Suppressor macrophage treated with lipopolysaccharide for 4 hours (primary cell): ENCODE measurements around the gene STK32B.
A peak's percentile ranks its signal among the peaks of the same experiment; 100 is the strongest.

Experiments
- DNase-seq: peaks from one replicate; pipeline ENCODE4 v3.0.0-alpha.2; 2020

Gene STK32B

DNA sequence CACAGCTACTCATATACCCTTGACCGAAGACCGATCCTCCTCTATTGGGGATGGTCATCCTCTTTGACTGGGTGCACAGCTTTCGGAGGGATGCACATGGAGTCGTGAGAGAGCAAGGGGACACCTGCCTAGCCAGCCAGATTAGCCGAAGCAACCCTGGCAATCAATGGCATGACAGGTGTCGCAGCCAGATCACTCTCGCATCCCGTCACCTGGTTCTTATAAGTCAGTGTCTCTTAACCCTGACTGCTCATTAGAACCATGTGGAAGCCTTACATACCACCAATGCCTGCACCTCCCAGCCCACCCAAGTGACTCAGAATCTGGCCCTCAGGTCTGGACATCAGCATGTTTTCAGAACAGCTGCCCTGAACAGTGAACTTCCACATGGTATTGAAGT is 407.4 kb downstream of the STK32B start:
- no peak for DNase-seq

DNA sequence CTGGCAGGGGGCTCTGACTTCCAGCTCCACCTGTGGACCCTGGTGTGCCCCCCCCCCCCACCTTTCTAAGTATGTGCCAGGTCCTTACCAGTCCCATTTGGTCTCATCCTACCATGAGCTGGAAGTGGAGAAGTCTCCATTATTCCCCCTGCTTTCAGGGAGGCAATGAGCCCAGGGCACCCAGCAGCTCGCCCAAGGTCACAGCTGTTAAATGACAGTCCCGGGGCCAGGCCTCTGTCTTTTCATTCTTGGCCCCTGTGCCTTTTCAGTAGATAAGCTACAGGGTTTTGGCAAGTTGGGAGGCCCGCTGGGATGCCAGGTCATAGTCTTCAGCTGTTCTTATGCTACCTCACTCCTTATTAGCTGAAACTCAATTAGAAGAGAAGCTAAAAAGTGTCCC is 408.0 kb downstream of the STK32B start:
- DNase-seq: no peak

DNA sequence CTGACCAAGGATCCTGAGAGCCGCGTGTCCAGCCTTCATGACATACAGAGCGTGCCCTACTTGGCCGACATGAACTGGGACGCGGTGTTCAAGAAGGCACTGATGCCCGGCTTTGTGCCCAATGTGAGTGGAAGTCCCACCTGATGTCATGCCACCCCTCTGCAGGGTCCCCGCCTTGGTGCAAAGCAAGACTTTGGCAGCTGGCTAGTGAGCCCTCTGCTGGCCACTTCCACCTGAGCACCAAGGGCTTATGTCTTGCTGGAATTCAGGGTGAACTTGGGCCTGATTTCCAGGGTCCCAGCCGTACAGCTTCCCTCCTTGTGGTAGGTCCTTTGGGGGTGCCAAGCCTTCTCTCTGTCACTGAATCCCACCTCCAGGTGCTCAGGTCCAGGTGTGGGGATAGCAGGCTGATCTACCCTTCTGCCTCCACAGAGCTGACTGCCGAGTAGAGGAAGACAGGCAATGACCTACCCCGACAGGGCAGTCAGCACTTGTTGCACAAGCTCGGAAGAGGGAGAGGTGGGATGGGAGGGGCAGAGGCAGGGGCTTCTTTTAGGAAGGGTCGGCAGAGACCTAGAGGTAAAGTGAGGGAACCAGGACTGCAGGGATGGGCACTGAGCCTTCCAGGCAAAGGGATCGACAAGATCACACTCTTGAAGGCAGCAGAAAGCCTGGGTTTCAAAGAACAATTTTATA is 409.0 kb downstream of the STK32B start:
- DNase-seq: peak; percentile 3

DNA sequence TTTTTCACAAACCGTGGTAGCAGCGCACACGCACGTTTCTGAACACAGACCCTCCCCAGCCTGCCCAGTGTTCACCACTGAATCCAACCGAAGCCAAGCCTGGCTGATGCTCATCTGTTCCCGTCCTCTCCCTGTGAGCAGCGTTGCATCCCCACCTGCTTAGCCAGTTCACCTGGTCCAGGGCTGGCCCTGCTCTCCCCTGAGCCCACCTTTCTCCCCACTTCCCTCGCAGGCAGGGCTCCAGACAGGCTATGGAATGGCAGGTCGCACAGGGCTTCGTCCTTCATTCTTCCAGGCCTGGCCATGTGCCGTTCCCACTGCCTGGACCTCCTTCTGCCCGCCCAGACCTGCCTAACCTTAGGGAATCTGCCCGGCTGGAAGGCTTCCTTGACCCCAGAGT is 410.2 kb downstream of the STK32B start:
- no peak for DNase-seq

DNA sequence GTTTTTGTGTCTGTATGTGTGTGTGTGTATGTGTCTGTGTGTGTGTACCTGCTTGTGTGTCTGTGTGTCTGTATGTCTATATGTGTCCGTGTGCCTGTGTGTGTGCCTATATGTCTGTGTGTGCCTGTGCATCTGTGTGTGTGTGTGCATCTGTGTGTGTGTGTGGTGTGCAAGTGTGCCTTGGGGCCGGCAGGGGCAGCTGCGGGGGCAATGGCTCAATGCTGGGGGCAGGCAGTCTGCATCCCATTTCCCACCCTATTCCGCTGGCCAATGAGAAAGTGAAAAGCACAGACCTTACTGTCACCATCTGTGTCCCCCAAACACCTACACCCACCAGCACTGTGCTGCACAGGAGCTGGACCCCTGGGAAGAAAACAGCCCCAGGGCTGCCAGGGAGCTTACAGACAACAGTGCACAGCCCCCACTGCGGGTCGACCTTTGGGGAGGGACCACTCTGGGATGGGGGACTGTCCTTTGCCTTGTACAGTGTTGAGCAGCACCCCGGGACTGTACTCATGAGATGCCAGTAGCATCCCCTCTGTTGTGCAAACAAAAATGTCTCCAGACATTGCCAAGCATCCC is 411.1 kb downstream of the STK32B start:
- DNase-seq: no peak

DNA sequence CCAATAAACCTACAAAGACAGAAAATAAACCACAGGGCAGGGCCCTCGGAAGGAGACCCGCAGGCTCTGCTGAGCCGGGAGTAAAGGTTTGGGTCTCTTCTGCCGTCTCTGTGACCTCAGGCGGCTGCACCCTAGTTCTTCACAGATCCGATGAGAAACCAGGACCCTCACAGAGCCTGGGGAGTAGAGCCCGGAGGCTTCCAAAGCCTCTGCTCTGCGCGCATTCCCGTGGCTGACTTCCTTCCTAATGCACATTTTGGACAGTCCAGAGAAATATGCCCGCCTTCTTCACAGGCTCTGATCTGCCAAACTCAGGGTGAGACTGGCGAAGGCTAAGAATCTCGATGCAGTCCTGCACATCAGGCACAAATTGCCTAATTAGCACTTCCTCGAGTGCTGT is 411.6 kb downstream of the STK32B start:
- no peak for DNase-seq

DNA sequence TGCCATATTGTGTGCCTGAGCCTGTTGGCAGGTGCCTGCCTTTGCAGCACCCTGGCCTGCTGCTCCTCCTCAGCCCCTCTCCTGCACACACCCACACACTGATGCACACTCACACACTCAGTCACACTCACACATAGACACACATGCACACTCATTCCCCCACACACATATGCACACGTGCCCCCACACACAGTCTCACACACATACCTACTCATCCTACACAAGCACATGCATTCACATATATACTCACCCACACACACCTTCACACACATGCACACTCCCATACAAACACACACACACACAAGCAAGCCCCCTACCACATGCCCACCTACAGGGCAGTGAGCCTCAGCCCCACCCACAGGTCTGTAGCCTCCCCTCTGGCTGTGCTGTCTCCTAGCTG is 412.1 kb downstream of the STK32B start:
- DNase-seq: no peak

DNA sequence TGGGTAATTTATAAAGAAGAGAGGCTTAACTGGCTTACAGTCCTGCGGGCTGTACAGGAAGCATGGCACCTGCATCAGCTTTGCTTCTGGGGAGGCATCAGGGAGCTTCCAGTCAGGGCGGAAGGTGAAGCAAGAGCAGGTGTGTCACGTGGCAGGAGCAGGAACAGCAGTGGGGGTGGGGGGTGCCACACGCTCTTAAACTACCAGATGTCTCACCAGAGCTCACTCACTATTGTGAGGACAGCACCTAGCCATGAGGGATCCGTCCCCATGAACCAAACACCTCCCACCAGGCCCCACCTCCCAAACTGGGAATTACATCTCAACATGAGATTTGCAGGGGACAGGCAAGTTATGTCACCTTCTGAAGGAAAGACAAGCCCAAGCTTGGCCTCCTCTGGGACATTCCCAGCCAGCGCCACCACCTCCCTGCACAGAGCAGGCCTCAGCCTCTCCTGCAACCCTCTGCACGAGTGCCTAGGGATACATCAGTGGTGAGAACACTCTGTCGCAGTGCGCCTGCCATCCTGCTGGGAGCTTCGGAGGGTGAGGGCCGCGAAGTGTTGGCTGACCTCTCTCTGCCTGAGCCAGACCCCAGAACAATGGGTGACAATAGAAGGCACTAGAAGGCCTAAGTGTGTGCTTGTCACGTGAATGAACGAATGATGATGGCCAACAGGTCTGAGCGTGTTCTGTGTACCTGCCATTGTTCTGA is 412.8 kb downstream of the STK32B start:
- no peak for DNase-seq

DNA sequence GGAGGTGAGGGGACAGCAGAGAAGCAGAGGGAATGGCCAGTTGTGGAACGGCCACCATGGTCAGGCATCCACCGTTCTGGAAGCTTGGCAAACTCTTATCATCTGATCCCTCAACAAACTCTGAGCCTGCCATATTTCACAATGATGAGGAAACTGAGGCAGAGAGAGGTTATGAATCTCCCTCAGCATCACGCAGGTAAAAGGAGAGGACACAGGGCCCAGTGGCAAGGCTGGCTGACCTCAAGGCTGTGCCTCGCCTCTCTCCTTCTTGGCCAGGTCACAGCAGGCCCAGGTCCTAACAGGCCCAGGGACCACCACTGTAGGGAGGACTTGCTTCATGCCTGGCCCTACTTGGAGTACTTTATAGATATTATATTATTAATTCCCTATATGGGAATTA is 414.2 kb downstream of the STK32B start:
- no peak for DNase-seq

DNA sequence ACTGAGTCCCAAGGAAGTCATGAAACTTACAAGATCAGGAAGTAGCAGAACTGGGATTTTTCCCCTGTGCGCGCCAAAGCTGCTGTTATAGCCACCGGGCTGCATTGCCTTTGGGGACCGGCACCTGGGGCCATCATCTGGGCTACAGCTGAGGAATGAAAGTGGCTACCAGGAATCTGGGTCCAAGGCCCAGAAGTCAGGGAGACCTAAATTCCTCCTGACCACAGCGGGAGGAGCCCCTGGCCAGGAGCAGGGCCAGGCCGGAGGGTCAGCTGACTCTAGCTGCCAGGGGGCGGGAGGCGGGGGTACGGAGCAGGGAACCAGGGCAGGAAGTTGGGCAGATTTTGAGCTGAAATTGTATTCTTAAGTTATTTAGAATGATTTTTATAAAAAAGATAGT is 414.7 kb downstream of the STK32B start:
- no peak for DNase-seq

DNA sequence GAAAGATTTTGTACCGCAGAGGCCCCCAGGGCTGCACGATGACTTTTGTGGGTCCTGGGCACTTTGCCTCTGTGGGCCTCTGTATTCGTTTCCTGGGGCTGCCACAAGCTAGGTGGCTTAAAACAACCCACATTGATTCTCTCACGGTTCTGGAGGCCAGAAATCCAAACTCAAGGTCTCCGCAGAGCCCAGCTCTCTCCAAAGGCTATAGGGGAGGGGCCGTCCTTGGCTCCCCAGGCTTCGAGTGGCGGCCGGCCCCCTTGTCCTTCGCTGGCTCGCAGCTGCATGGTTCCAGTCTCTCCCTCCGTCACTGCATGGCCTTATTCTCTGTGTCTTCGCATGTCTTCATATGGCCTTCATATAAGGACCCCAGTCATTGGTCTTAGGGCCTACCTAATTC is 415.8 kb downstream of the STK32B start:
- no peak for DNase-seq

DNA sequence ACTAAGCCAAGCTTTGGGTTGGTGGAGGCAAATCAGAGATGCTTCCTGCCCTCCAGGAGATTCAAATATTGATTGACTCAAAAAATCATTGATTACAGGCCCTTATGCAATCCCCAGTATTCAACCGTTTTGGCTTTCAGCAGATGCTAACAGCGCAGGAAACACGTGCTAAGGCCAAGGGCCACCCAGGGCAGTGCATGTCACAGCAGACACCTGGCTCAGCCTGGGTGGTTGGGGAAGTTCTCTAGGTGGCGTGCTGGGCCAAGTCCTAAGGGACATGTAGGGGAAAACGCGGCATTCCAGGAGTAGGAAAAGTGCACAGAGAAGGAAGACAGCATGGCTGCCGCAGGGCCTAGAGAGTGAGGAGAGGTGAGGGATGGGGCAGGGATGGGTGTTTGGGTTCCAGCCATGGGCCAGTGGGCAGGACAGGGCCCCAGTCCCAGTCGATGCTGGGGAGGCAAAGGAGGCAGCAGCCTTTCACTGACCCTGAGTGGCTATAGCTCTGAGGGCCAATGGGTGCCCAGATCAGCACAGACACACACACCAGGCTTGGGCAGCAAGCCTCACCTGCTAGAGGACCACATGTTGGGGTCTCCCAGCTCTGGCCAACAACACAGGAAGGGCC is 418.0 kb downstream of the STK32B start:
- DNase-seq: no peak

DNA sequence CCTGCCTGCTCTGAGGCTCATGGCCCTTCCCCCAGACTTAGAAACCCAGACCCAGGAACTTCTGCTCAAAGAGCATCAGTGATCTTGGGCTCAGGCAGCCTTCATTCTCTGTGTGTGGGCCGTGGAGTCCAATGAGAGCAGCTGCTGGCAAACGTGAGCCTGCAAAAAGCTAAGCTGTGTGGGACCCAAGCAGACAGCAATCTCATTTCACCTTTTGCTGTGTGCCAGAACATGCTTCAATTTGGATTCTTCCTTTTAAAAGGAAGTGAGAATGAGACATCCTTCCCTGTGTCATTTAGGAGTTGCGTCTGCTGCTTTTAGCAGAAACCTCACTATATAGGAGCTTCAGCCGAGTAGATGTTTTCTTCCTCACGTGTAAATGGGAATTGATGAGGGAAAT is 418.6 kb downstream of the STK32B start:
- DNase-seq: no peak

DNA sequence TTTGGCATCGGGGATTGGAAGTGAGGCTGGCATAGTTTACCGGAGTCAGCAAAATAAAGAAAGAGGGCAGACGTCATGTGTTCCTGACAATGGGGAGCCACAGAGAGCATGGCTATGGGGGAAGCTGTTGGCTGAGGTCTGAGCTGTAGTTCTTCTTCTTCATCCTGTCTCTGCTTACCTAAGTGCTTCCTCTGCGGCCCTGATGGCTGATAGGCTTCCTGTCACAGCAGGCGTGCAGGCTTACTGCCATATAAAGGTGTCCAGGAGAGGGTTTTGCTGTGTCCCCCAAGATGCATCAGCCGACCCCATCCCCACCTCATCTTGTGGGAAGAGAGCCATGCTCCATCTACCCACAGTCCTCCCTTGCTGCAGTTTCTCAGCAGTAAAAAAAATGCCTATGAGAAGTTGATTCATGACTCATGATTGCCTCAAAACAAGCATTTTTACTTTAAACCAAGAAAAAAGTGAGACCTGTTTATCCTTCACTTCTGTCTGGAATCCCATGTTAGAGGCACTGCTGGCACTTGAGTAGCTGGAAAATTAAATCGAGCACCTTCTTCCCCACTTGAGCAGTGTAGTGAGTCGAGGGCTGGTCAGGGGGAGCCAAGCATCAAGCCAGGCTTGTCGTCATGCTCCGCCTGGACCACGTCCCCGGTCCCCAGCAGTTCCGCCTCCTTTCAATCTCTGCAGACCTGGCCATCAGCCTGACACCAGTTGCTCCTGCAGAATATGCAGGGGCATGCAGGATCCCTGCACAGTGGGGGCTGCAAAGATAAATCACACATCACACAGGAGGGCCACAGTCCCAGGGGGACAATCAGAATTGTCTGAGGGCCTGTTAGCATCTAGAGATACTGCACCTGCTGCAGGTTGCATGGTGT is 419.3 kb downstream of the STK32B start:
- no peak for DNase-seq

DNA sequence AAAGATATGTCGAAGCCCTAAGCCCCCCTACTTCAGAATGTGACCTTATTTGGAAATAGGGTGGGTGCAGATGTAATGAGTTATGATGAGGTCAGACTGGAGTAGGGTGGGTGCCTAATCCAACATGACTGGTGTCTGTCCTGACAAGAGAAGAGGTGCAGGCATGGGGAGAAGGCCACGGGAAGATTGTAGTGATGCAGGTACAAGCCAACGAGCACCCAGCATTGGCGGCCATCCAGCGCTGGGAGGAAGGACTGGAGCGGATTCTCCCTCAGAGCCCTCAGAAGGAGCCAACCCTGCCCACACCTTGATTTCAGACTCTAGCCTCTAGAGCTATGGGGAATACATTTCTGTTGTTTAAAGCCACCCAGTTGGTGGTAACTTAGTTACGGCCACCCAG is 419.9 kb downstream of the STK32B start:
- DNase-seq: no peak

DNA sequence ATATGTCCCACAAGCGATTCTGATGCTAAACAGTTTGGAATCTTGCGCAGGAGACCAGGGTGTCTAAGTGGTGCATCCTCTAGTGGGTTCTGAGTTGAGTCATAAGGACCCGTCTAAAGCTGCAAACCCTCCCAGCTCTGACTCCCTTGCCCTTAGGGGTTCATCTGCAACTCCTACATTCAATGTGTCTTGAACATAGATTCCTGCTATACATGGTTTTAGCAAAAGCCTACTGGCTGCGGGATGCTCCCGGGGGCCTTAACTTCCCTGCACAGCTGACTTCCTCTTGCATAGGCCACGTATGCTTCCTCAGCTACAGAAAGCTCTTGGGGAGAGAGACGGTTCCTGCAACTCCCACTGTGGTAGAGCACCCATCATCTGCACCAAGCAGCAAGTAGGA is 420.4 kb downstream of the STK32B start:
- no peak for DNase-seq

DNA sequence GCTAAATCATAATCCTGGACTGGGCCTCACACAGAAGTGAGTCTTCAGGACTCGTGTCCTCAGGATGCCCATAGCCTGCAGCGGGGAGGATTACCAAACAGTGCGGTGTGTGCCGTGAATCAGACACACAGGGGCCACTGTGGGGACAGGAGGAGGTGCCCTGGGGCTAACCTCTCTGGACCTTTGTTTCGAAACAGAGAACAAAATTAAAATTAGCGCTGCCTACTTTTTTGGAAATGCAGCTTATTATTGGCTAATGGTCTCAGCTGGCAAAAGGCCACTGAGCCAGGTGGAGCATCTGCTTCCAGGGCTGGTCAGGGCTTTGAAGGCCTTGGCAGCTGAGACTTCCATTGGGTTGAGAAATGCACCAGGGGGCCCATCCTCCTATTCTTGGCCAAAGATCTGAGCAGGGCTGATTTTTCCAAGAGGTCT is 420.9 kb downstream of the STK32B start:
- DNase-seq: no peak

DNA sequence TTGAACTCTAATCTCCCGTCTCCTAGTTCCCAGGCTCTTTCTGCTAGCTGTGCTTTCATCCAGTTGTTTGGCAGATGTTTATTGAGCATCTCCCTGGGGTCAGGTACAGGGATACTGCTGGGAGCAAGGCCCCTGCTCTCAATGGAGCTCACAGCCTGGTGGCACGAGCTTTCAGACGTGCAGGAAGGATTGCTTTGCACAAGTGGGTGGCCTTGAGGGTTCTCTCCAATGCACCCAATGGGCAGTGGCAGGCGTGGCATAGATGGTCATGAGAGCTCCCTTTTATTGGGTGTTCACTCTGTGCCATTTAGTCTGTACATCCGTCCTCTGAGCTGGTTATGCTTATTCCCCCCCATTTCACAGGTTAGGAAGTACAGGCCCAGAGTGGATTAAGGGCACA is 421.8 kb downstream of the STK32B start:
- no peak for DNase-seq

DNA sequence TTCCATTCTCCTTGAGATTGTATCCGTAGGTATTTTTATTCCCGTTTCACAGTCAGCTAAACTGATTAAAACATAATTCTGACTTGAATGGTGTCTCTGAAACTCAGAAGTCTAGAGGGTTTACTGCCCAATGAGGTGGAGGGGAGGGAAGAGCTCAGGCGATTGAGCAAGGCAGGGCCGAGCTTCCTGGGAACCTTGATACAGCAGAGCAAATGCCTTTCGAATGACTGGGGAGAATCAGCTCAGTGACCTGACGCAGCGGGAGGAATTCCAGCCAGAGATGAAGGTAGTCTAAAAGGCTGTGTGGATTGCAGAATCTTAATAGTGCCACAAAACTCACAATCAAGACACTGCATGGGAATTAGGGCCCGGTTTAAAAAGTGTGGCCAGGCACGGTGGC is 423.5 kb downstream of the STK32B start:
- no peak for DNase-seq

DNA sequence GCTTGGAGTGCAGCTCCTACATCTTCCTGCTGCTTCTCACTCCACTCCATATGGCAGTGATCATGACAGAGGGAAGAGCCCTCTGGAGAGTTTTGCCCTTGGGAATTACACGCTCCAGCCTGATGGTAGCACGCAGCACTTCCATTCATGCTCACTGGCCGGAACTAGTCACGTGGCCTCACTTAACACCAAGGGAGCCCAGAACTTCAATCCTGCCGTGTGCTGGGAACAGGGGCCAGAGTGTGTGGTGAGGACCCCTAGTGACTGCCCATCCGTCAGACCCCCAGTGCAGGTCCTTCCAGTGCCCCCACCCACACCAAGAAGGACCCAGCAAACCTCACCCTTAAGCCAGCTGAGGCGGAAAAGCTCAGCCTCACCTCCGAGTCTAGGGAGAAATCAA is 426.3 kb downstream of the STK32B start:
- DNase-seq: no peak

DNA sequence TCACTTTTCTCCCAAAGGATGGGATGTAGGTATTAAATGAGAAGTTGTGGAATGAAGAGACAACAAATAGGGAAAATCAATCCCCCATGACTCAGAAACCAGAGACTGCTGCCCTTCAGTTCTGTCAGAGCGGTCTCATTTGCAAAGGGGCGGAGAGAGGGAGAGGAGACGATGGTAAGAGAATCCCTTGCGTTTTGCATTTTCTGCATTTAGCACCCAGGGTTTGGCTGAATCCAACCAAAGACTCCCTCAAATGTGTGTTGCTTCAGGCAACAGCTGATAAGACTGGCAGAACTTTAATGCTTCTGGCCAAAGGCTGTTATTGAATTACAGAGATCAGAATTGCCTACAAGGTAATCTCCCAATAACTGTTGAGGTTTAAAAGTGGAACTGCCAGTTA is 426.9 kb downstream of the STK32B start:
- no peak for DNase-seq

DNA sequence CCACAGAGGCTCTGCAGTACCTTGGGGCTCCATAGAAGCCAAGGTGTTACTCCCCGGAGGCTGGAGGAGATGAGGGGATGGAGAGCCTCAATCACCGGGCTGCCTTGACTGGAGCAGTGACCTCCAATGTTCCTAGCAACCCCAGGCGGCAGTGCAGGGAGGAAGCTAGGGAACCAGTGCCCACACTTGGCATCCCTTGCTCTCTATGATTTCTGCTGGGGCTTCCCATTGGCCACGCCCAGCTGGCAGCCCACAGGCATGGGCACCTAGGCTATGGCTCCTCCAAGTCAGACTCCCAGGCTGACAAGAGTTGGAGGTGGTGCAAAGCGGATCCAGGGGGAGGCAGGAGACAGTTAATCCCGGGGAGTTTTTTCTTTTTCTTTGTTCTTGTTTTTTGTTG is 427.4 kb downstream of the STK32B start:
- DNase-seq: no peak

DNA sequence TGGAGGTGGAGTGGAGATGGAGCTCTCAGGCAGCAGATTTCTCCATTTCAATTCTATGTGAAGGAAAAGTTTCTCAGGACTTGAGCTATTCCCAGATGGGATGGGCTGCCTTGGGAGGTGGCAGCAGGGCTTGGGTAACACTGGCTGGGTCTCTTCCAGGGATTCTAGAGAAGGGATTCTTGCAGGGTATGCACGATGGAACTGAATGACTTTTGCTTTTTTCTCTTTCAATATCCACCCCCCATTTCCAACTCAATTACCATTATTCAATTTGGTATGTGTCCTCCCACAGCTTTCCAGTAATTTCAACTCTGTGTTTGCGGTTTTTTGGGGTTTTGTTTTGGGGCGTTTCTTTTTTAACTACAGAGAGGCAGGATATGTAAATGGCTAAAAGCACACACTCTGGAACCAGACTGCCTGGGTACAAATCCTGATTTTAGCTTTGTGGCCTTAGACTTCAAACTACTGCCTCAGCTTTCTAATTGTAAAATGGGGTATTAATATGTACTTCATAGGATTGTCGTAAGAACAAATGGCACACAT is 428.3 kb downstream of the STK32B start:
- no peak for DNase-seq
